Measurements from ENCODE around the gene FHAD1.

- TF ChIP-seq POLR2A (IDR thresholded peaks at IDR 0.05) = no peak
- TF ChIP-seq CTCF (IDR thresholded peaks at IDR 0.05 in 4 of 5, conservative IDR thresholded peaks at IDR 0.05 in 1 of 5) = no peak
Observed at GRCh38 chr1:15224259-15224869, 22.7 kb upstream of the FHAD1 start.
